GM10847 (cell line): ENCODE measurements around the gene MYRF.

Experiments used
- POLR2A ChIP-seq: IDR thresholded peaks from 2 replicates; pipeline ENCODE4 v1.6.1; 2011; ENCODE audit not compliant: insufficient read length; ENCODE audit errors: extremely low read depth

The MYRF gene

DNA sequence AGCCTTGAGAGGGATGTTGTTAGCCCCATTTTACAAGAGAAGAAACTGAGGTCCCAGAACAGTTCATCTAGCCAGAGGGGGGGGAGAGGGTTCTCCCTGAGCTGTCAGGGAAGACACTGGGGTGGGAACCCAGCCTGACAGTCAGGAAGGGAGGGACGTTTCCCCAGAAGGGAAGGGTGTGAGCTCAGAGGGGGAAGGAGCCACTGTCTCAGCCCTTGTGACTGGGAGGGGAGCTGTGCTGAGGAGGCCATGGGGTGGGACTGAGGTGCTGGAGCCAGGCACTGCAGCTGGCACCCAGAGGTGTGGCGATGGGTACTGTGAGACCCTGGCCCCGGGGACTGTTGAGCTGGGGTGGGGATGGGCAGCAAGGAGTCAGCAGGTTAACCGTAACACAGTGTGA lies 36.6 kb upstream of the MYRF start:
- TF ChIP-seq POLR2A, result no peak

DNA sequence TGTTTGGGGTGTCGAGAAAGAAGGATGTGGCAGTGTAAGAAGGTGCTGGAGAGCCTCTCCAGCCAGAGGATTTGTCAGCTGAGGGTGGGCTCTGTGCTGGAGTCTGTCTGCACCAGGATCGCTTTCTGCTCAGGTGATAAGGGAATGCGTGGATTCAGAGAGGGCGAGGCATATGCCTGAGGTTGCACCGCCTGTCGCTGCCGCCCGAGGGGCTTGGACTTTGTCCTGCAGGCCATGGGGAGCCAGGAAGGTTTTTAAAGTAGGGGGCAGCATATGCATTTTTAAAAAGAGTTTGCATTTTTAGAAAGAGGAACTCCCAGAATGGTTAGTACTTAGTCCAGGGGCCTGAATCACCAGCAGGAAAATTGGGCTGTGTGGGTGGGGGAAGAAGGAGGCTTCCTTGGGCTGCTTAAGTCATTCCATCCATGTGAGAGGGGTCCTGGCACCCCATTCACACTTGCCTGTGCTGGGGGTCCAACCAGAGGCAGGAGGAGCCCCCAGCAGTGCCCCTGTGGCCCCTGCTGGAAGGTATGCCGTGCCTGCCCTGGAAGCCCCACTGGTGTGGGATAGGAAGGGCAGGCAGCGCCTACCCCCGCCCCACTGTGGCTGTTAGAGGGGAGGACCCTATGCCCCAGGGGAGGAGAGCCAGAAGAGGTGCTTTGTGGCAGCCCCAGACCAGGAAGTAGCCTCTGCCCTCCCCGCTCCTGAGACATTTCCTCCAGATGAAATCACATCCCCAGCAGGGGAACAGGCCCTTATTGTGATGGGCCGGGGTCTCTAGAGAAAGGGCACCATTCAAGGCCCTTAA lies 35.8 kb upstream of the MYRF start:
- TF ChIP-seq POLR2A, result no peak

DNA sequence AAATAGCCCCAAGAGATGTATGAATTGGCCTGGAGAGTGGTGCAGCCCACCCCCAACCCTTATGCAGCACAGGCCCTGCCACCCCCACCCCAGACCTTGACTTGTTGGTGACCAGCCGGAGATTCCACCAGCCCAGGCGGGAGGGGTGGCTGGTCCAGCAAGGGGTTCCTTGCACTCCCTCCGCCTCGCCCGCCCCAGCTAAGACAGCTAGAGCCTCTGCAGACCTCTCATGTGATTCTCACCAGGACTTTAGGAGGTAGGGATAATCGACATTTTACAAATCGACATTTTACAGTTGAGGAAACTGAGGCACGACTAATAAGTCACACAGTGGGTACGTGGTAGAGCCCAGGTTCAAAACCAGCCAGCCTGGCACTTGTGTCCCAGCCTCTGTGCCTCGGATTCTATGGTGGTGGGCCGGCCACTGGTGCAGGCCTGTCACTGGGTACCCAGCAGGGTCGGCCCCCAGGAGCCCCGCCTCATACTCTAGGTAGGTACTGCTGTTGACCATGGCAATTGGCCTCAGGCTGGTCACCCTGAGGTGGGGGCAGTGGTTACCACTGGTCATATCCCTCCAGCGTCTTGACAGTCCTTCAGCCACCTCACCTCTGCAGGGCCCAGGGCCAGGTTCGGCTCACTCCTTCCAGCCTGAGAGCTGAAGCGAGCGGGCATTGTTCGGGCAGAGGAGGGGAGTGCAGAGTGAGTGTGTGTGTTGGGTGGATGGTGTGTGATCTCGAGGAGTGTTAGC lies 35.0 kb upstream of the MYRF start:
- no peak for TF ChIP-seq POLR2A

DNA sequence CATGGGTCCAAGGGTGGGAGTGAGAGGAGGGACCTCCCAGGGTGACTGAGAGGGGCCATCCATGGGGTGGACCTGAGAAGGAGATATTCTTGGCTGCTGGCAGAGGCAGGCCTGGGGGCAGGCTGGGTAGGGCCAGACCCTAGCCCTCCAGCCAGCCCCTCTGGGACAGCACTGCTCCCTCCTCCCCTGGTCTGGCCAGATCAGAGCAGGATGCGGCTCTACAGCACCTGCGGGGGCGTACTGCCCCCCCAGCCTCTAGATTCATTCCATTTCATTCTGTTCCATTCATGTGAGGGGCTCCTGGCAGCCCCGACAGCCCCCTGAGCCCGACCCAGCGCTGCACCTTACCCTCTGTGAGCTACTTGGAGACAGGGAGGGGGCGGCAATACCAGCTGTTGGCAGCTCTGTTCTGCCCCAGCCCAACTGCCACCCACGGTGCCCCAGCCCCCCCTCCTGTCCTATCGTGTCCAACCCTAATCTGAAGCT lies 34.3 kb upstream of the MYRF start:
- no peak for TF ChIP-seq POLR2A

DNA sequence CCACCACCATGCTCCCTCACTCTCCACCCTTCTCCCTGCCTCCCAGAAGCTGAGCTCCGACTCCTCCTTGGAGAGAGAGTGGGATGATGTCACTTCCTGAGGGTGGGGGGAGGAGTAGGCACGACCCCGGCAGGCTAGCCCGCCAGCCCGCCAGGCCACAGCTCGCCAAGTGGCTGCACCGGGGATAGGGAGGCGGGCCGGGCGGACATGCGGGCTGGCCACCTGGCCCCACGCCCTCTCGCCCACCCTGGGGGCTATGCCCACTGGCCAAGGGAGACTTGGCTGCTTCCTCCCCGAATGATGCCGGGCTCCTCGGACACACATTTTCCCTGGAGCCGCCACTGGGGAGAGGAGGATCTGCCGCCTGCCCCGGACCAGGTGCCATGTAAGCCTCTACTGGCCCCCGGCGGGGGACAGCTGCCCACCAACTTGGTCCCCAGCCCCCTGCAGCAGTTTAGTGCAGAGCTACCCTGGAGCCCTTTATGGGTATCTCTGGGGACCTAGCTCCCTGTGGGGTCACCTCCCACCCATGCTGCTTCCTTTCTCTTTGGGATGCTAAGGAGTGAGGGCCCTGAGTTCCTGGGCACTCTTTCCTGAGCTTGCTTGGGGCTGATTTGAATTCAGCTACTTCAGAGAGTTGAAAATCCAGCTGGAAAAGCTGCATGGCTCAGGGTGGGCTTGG lies 33.7 kb upstream of the MYRF start:
- TF ChIP-seq POLR2A, result no peak

DNA sequence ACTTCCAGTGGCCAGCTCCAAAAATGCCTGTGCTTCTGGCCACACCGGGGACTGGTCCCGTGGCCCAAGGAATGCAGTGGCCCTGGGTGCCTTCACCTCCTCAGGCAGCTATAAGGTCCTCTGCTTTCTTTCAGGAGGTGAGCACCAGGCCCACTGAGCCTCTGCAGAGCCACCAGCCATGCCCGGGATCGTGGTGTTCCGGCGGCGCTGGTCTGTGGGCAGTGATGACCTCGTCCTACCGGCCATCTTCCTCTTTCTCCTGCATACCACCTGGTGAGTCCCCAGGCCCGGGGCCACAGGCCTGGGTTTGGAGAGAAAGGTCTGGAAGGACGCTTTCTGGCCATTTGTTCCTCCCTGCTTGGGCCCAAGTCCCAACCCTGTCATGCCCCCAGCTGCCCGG lies 32.5 kb upstream of the MYRF start:
- no peak for TF ChIP-seq POLR2A

DNA sequence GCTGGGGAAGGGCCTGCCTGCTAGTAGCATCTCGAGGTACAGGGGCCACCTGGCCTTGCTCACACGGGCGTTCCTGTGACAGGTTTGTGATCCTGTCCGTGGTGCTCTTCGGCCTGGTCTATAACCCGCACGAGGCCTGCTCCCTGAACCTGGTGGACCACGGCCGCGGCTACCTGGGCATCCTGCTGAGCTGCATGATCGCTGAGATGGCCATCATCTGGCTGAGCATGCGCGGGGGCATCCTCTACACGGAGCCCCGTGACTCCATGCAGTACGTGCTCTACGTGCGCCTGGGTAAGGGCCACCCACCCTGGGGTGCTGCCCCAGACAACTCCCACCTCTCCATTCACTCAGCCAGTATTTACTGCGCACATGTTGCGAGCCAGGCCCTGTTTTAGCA lies 31.8 kb upstream of the MYRF start:
- no peak for TF ChIP-seq POLR2A

DNA sequence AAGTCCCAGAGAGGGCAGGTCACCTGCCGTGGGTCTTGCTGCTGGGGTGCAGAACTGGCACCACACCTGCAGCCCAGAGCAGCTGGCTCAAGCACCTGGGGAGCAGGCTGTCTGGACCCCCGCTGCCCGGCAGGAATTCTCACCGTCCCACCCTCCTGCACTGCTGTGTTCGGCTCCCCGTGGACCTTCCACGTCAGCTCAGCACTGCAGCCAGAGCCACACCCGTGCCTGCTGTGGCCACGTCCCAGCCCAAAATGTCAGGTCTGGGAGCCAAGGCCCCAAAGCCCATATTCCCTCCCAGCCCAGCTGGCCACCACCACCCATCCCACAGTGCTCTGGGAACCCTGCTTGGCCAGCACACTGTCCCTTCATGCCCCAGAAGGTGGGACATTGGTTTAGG lies 28.0 kb upstream of the MYRF start:
- TF ChIP-seq POLR2A, result no peak

DNA sequence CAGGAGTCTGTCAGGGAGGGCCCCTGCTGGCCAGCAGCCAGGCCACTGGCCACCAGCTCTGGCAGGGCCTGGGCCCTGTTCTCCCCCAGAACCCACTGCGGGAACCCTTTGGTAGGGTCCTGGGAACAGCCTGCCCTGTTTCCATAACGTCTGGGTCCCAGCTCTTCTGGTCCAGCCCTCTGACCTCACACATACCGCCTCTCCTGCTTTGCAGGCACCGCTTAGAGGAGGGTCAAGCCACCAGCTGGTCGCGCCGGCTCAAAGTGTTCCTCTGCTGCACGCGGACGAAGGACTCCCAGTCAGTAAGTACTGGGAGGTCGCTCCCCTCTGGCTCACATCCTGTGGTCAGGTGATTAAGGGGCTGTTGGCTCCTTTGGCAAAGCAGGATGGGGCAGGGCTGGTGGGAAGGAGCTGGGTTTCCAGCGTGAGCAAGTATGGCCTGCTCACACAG lies 26.6 kb upstream of the MYRF start:
- no peak for TF ChIP-seq POLR2A

DNA sequence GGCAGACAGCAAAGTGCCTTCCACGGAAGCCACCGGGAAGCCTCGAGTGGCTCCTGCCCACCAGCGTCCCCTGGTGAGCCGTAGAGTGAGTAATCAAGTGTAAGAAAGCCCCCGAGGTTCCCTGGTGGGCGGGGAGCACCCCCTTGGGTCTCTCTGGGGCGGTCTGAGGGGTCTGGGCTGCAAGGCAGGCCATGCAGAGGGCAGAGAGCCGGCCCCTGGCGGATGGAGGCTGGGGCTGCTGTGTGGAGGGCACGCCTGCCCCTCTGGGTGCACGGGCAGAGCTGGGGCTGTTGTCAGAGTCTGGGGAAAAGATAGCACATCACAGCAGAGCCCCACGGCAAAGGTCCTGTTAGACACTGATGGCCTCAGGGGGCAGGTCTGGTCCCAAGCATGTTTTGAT lies 25.7 kb upstream of the MYRF start:
- no peak for TF ChIP-seq POLR2A

DNA sequence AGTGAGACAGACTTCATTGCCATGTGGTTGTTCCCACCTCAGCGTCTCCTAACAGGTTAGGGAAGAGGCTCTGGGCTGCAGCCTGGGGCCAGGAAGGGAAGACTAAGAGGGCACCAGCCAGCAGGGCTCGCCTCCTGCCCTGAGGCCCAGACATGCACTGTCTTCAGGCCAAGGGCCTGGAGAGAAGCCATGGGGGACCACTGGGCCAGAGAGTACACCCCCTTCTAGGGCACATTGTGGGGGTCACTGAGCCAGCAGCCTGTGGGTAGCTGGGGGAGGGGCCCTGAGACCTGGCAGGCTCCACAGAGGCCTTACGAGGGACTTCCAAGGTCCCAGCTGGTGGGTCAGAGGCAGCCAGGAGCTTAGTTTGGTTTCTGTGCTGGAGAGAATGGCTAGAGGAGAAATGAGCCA lies 25.0 kb upstream of the MYRF start:
- no peak for TF ChIP-seq POLR2A

DNA sequence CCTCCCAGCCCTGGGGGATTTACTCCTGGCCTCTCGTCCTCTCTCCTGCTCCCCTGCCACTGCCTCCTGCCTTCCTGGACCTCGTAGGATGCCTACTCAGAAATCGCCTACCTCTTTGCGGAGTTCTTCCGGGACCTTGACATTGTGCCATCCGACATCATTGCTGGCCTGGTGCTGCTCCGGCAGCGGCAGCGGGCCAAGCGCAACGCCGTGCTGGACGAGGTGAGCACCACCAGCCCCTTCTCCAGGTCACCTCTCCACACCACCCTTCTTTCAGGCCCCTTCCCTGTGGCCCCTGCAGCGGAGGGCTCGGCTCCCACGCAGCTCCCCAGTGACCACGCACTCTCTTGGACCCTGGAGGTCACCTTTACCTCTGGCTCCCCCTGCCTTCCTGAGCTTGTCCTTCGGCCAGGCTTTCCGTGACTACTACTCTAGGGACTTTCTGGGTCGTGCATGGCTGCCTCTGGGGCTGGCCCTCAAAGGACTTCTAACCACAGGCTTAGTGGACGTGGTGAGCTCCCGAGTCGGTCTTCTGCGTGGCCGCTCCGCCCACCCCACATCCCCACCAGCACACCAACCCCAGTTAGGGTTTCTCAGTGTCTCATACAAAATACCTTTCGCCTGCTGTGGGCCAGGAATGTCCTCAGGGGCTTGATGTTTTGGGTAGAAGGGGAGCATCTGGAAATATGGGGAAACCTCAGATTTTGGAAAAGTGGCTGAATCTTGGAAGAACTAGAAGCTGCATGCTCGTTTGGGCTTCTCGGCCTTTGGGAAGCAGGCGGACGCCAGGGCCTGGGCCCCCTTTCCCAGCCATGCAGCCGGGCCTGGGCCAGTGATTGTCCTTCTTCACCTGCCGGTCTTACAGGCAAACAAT lies 24.1 kb upstream of the MYRF start:
- TF ChIP-seq POLR2A, result no peak

DNA sequence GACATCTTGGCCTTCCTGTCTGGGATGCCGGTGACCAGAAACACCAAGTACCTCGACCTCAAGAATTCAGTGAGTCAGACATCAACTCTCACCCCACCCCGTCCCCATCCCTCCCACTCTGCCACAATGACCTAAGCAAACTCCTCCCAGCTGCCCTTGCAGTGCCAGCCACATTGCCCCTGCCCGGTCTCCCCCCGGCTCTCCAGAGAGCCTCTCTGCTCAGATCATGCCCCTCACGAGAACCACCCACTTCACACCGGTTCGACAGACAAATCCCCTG lies 23.6 kb upstream of the MYRF start:
- no peak for TF ChIP-seq POLR2A

DNA sequence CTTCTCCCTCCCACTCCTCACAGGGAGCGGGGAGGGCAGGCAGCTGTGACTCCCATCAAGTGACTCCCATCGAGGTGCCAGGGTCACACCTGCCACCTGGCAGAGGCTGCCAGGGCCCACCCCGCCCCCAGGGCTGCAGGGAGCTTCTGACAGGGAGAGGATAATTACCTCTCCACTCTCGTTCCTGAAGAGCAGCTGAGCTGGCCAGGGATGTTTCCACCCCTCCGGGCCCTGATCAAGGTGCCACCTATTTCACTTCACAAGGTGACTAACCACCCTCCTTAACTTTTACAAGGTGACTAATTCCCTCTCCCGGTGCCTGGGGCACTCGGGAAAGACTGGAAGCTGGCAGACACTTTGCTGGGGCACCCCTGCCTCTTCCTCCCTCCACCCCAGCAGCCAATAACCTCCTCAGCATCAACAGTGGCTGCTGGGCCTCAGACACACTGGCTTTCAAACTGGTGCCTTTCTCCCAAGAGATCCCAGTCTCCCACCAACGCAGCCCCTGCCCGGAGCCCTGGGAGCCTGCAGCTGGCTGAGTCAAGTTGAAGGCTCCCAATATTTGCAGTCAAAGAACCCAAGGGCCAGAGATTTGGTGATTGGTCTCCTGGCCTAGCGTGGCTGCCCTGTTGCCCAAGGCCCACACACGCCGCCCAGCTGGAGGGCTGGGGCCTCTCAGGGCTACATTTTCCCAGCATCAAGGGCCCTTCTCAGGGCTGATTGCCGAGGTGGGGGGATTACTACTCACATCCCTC lies 22.0 kb upstream of the MYRF start:
- TF ChIP-seq POLR2A, result no peak
